Adrenal gland (tissue), 5 donors: Measurements from ENCODE around the gene CCDC142.

Experiments
- POLR2A ChIP-seq, 2 donors: fragments of 450-650 bp; IDR thresholded peaks; one replicate each; pipeline ENCODE4 v1.6.1; 2017; ENCODE audit warnings: antibody characterized with exemption in 2 of 2, mild to moderate bottlenecking in 2 of 2, moderate library complexity in 1 of 2
- TF ChIP-seq, protein P1 (sequence below), 6 experiments: fragments of 450-650 bp in 4 of 6; fragments of 200-600 bp in 2 of 6; sonication (generic) in 1 of 6; IDR thresholded peaks; 1 replicate in 5 of 6; 2 replicates in 1 of 6; pipeline versions ENCODE4 v1.5.1 to v1.8.0; 2016 to 2021; ENCODE audit warnings: antibody characterized with exemption in 6 of 6, mild to moderate bottlenecking in 2 of 6, moderate library complexity in 1 of 6
- donor health status: DM: no; HTN: no; CAD: no.

DNA sequence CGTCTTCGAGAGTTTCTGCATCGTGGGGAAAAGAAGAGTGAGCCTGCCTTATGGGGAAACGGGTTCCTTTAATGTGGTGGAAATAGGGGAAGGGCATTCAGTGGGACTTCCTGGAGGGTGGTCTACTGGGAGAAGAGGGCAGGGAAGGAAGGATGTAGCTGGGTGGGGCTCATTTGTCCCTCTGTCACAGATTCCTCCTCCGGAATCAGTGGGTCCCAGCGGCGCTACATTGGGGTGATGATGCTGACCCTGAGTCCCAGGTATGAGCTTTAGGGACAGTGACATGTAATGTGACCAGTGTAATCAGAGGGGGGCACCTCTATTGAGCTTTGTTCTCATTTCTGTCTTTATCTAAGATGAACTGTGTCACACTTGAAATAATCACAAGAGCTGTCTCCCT lies 48.9 kb upstream of the CCDC142 start:
- TF ChIP-seq, protein P1, sequence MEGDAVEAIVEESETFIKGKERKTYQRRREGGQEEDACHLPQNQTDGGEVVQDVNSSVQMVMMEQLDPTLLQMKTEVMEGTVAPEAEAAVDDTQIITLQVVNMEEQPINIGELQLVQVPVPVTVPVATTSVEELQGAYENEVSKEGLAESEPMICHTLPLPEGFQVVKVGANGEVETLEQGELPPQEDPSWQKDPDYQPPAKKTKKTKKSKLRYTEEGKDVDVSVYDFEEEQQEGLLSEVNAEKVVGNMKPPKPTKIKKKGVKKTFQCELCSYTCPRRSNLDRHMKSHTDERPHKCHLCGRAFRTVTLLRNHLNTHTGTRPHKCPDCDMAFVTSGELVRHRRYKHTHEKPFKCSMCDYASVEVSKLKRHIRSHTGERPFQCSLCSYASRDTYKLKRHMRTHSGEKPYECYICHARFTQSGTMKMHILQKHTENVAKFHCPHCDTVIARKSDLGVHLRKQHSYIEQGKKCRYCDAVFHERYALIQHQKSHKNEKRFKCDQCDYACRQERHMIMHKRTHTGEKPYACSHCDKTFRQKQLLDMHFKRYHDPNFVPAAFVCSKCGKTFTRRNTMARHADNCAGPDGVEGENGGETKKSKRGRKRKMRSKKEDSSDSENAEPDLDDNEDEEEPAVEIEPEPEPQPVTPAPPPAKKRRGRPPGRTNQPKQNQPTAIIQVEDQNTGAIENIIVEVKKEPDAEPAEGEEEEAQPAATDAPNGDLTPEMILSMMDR (IDR thresholded peaks at IDR 0.05) = no peak
- no peak for TF ChIP-seq POLR2A (IDR thresholded peaks at IDR 0.05)
